DMS79 (cell line): ENCODE data around the gene GPR176.
"Not testable (repeated sequence)": the region's sequence is repeated elsewhere in the genome, so short reads cannot be mapped to it uniquely, and the experiment has no call there.

Experiments used
- DNase-seq: peaks from one replicate; lab custom pipeline; 2025; lab: John Stamatoyannopoulos, UW

The GPR176 gene

DNA sequence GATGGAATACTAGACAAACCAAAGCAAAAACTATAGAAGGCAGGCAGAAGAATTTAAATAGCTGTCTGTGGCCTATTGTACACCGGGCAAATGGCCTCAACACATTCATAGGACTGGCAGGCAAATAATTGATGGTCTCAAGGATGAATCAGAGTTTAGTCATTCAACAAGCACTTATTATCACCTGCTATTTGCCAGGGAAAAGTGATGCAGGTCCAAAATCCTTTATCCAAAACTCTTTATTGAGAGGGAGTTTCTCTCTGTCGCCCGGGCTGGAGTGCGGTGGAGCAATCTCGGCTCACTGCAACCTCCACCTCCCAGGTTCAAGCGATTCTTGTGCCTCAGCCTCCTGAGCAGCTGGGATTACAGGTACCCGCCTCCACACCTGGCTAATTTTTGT lies 16.1 kb upstream of the GPR176 start:
- no peak for DNase-seq

DNA sequence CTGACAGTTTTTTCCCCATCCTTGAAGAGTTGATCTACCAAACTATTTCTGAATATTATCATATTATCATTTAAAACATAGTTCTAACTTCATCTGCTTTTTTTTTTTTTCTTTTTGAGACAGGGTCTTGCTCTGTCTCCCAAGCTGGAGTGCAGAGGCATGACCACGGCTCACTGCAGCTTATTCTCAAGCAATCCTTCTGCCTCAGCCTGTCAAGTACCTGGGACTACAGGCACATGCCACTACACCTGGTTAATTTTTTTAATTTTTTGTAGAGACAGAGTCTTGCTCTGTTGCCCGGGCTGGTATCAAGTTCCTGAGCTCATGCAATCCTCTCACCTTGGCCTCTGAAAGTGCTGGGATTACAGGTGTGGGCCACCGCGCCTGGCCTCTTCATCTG lies 15.2 kb upstream of the GPR176 start:
- DNase-seq, result no peak

DNA sequence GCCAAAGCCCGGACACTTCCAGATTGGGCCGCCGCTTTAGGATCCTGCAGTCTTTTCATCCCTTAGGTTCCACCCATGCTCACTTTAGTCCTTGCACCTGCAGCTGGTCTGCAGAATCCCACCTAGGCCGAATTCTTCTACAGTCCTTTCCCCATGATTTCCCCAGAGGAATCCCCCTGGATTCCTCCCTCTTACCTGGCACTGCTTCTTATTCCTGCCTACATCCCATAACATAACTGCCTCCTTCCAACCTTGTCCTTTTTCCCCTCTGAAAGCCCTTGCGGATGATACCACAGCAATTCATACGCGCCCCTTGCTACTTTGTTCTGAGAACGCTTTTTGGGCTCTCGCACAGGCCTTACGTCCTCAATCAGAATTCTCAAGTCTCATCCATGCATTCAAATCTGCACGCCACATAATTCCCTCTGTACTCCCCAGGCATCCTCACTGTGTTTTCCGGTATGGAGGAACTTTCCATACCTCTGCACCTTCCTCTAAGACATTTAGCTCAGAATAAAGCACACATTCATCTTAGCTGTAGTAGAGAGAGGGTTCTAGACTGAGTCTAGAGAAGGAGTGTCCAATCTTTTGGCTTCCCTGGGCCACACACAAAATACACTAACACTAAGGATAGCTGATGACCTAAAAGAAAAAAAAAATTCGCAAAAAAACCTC lies 14.5 kb upstream of the GPR176 start:
- no peak for DNase-seq

DNA sequence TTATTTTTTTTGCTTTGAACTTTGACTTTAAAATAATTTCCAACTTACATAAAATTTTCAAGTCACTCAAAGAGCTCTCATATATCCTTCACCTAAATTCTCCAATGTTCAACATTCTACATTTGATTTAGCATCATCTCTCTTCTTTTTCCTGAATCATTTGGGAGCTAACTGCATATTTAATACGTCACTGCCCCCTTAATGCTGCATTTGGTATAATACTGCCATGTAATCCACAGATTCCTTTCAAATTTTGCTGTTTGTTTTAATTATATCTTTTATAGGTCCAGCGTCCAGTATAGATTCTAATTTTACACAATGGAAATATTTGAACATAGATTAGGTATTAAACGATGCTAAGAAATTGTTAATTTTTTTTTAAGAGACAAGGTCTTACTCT lies 11.5 kb upstream of the GPR176 start:
- no peak for DNase-seq

GRCh38 chr15:39926526-39926925 lies 6.5 kb upstream of the GPR176 start:
- DNase-seq, result no peak

DNA sequence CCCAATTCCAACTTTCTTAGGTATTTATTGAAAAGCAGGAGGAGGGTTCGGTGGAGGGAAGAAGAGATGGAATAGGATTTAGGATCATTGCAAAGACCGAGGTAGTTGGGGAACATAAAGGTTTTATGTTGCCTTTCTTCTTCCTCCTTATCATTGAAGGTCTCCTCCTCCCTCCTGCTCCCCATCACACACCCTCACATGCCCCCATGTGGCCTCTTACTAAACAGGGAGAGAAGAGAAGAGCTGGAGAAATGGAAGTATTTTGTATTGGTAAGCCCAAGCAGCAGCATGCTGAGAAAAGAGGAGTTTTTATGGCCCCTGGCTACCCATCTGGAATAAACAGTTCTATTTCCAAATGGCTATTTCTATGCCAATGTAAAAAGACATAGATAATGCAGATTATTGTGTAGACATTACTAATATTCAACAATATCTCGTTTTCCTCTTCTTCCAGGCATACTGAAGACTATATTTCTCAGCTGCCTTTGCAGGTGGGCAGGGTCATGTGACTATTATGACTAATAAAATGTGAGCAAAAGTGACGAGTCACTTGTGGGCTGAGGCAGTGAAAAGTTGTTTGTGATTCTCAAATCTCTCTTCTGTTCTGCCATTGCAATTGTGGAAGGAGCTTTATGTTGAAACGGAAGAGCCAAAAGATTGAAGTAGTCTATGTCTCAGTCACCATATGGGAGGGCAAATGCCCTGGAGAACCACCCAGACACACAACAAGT lies 5.2 kb upstream of the GPR176 start:
- no peak for DNase-seq

GRCh38 chr15:39924437-39924836 lies 4.4 kb upstream of the GPR176 start:
- no peak for DNase-seq

DNA sequence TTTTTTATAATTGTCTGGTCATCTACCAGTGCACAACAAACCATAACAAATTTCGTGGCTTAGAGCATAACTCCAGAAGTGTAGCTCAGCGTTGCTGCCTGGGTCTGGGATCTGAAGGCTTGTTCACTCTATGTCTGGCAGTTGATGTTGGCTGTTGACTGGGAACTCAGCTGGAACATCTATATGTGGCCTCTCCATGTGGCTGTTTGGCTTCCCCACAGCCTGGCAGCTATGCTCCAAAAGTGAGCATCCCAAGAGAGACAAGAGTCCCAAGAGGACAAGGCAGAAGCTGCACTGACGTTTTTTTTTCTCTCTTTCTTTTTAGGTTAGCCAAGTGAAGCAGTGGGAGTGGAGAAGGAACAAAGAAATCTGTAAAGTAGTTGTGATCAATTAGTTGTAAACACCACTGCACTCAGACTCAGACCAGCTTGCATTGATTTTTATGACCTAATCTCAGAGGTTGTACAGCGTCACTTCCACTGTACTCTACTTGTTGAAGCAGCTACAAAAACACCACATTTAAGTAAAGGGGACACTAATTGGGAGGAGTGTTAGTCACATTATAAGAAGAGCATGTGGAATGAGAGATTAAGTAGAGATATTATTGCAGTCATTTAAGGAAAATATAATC lies 2.5 kb upstream of the GPR176 start:
- no peak for DNase-seq

GRCh38 chr15:39921274-39921638 lies 1.2 kb upstream of the GPR176 start:
- no peak for DNase-seq

- DNase-seq, result no peak
Measured at GRCh38 chr15:39920510-39921273, 626 bp upstream of the GPR176 start.

- DNase-seq, result no peak
Measured at GRCh38 chr15:39919411-39919747, 687 bp downstream of the GPR176 start.

- no peak for DNase-seq
Measured at GRCh38 chr15:39918688-39919385, 1.2 kb downstream of the GPR176 start.

DNA sequence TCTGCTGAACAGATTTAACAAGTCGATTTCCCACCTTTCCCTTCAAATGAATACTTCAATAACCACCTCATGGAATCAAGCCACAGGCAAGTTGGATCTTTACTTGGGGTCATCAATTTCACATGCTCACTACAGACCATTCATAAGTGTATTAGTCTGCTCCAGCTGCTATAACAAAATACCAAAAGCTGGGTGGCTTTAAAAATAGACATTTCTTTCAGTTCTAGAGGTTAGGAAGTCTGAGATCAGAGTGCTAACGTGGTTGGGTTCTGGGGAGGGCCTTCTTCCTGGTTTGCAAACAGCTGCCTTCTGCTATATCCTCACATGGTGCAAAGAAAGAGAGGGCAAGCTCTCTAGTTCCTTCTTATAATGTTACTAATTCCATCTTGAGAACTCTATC lies 5.1 kb downstream of the GPR176 start:
- no peak for DNase-seq

DNA sequence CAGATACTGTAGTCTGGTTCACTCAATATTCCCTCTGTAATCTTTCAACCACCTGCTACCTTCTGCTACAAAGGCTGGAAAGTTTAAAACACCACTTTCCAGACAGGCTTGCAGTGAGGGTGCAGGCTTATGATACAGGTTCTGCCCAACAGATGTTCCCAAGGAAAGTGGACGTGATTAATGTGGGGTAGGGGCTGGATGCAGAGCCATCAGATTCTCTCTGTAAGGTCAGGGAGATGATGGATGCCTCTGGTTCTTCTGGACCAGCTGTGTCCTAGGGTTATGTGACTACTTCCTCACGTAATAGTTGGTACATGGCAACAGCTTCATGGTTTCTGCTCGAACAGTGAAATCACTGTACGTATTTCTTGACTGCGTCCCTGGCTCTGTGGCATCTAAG lies 11.1 kb downstream of the GPR176 start:
- no peak for DNase-seq

- no peak for DNase-seq
Measured at GRCh38 chr15:39908186-39908585, 11.9 kb downstream of the GPR176 start.

DNA sequence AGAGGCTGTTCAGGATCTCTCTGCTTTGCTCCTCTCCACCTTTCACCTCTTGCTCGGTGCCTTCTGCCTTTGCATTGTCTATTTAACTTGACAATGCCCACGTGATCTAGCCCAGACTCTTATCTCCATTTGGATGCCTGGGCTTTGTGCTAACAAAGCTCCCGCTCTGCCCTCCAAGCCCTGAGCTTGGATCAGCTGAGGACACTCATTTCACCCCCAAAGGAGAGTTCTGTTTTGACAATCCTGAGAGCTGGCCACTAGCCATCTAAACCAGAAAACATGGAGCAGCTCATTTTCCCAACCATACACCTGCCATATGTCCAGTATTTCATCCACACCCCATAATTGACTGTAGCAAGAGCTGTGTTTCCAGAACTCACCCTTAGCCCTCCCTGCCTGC lies 12.8 kb downstream of the GPR176 start:
- no peak for DNase-seq

- DNase-seq, result no peak
Measured at GRCh38 chr15:39904115-39904514, 16.0 kb downstream of the GPR176 start.

- no peak for DNase-seq
Measured at GRCh38 chr15:39898317-39898716, 21.7 kb downstream of the GPR176 start.

GRCh38 chr15:39896846-39897245 lies 23.2 kb downstream of the GPR176 start:
- DNase-seq, result no peak

DNA sequence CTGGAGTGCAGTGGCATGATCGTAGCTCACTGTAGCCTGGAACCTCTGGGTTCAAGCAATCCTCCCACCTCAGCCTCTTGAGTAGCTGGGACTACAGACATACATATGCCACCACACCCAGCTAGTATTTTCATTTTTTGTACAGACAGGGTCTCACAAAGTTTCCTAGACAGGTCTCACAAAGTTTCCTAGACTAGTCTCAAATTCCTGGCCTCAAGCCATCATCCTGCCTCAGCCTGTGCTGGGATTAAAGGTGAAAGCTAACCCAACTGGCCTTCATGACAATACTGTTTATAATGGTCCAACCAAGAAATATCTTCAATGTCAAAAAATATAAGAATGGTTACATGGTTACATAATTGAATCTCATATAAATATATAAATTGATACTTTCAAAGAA lies 24.0 kb downstream of the GPR176 start:
- DNase-seq, result no peak

- not testable (repeated sequence) for DNase-seq
Measured at GRCh38 chr15:39893051-39893450, 27.0 kb downstream of the GPR176 start.

GRCh38 chr15:39892418-39892817 lies 27.6 kb downstream of the GPR176 start:
- no peak for DNase-seq
